Activated naive CD8-positive, alpha-beta T cell (primary cell): ENCODE measurements around the gene TRMT1.
"Not testable (repeated sequence)": the region's sequence is repeated elsewhere in the genome, so short reads cannot be mapped to it uniquely, and the experiment has no call there.

Experiments
- H3K27ac Mint-ChIP-seq: one replicate; pipeline ENCODE4 v1.8.0; 2021; ENCODE audit warnings: mixed read lengths
- H3K27me3 Mint-ChIP-seq: one replicate; pipeline ENCODE4 v1.8.0; 2021; ENCODE audit warnings: mixed read lengths
- H3K36me3 Mint-ChIP-seq: one replicate; pipeline ENCODE4 v1.8.0; 2021; ENCODE audit warnings: mixed read lengths
- H3K4me1 Mint-ChIP-seq: one replicate; pipeline ENCODE4 v1.8.0; 2021; ENCODE audit warnings: low read depth, mixed read lengths
- H3K4me3 Mint-ChIP-seq: one replicate; pipeline ENCODE4 v1.8.0; 2021; ENCODE audit warnings: mild to moderate bottlenecking, mixed read lengths
- H3K9me3 Mint-ChIP-seq: one replicate; pipeline ENCODE4 v1.8.0; 2021; ENCODE audit warnings: low read depth, mixed read lengths

TRMT1 gene

GRCh38 chr19:13153569-13154240 is 37.2 kb upstream of the TRMT1 start:
- peaks cover 8% of the 10 kb centered on the region for H3K36me3 Mint-ChIP-seq
- H3K4me1 Mint-ChIP-seq = peaks cover 37% of the 10 kb centered on the region
- H3K27me3 Mint-ChIP-seq = no peaks in the 10 kb centered on the region
- peak overlapping the region; percentile 98 for H3K4me3 Mint-ChIP-seq
- H3K27ac Mint-ChIP-seq = peak overlapping the region; percentile 99
- H3K9me3 Mint-ChIP-seq = no peaks in the 10 kb centered on the region

DNA sequence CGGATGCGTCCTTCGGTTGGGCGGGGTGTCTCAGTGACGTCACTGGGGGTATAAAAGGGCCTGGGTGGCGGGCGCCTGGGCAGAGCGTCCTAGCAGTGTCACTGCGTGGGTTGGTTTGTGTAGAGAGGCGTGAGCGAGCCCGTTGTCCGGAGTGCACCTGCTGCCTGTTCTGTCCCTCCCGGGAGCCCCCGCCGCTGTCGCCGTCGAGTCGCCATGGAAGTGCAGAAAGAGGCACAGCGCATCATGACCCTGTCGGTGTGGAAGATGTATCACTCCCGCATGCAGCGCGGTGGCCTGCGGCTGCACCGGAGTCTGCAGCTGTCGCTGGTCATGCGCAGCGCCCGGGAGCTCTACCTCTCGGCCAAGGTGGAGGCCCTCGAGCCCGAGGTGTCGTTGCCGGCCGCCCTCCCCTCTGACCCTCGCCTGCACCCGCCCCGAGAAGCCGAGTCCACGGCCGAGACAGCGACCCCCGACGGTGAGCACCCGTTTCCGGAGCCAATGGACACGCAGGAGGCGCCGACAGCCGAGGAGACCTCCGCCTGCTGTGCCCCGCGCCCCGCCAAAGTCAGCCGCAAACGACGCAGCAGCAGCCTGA is 36.5 kb upstream of the TRMT1 start:
- peaks cover 10% of the 10 kb centered on the region for H3K36me3 Mint-ChIP-seq
- H3K4me3 Mint-ChIP-seq = peak overlapping the region; percentile 98
- no peaks in the 10 kb centered on the region for H3K9me3 Mint-ChIP-seq
- H3K27me3 Mint-ChIP-seq = no peaks in the 10 kb centered on the region
- H3K27ac Mint-ChIP-seq = peak overlapping the region; percentile 99
- peaks cover 35% of the 10 kb centered on the region for H3K4me1 Mint-ChIP-seq

GRCh38 chr19:13152356-13152973 is 35.9 kb upstream of the TRMT1 start:
- Mint-ChIP-seq H3K4me3 (peak overlapping the region; percentile 98), H3K4me1 (peaks cover 29% of the 10 kb centered on the region), H3K36me3 (peaks cover 10% of the 10 kb centered on the region), H3K27ac (peak overlapping the region; percentile 99), H3K9me3 (no peaks in the 10 kb centered on the region), H3K27me3 (no peaks in the 10 kb centered on the region)

- H3K4me1 Mint-ChIP-seq = peaks cover 23% of the 10 kb centered on the region
These were observed 35.2 kb upstream of the TRMT1 start for GRCh38 chr19:13151605-13152355.

GRCh38 chr19:13150931-13151604 is 34.5 kb upstream of the TRMT1 start:
- H3K27me3 Mint-ChIP-seq = no peaks in the 10 kb centered on the region
- peak overlapping the region; percentile 98 for H3K4me3 Mint-ChIP-seq
- peaks cover 16% of the 10 kb centered on the region for H3K4me1 Mint-ChIP-seq
- H3K27ac Mint-ChIP-seq = peak overlapping the region; percentile 94
- no peaks in the 10 kb centered on the region for H3K9me3 Mint-ChIP-seq
- peaks cover 10% of the 10 kb centered on the region for H3K36me3 Mint-ChIP-seq

More at GRCh38 chr19:13151605-13152355, 35.2 kb upstream of the TRMT1 start:
- Mint-ChIP-seq H3K9me3 (no peaks in the 10 kb centered on the region), H3K4me3 (peak overlapping the region; percentile 98), H3K36me3 (peaks cover 10% of the 10 kb centered on the region), H3K27ac (peak overlapping the region; percentile 99), H3K27me3 (no peaks in the 10 kb centered on the region)

DNA sequence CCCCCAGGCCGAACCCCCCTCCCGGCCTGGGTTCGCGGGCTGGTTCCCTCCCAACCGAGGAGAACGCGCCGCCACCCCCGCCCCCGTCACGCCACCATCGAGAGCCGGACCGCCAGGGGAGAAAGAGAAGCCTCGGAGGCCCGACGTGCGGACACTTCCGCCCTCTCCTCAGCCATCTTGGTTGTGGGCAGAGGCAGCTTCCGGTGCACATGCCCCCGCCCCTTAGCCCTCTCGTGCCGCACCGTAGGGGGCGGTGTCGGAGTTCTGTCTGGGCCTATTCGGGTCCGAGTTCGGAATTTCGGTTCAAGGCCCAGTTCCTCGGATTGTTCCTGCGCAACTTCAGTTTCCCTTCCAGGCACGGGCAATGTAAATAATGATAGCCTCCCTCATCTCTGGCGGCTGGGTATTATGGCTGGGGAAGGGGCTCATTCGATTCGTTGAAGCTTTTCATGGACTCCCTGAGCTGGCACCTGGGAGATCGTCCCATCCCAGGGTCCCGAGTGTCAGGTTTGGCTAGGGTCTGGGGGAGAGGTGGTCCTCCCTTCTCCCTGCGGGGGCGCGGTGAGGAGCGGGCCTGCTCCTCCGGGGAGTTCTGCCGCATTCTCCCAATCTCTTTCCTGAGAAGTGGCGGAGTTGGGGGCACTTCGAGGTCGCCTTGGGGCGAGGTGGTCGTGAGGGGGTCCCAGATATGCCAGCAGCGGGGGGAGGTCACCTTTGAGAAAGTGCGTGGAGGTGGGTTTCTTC is 33.8 kb upstream of the TRMT1 start, which contains the start of the genes IER2 and STX10:
IER2 (plus strand) TSS at position 225 of the 744 bp plus-strand sequence. CDS start 2,776 bp downstream, outside the sequence.
STX10 (minus strand) TSS at position 189 of the 744 bp plus-strand sequence. CDS start 202 bp downstream, outside the sequence.
- Mint-ChIP-seq H3K4me3 (peak within 1 kb of the TSS; percentile 98), H3K9me3 (no peaks in the 10 kb centered on the region), H3K27me3 (no peaks in the 10 kb centered on the region), H3K4me1 (peaks cover 16% of the 10 kb centered on the region), H3K36me3 (peaks cover 10% of the 10 kb centered on the region), H3K27ac (peak within 1 kb of the TSS; percentile 94)

DNA sequence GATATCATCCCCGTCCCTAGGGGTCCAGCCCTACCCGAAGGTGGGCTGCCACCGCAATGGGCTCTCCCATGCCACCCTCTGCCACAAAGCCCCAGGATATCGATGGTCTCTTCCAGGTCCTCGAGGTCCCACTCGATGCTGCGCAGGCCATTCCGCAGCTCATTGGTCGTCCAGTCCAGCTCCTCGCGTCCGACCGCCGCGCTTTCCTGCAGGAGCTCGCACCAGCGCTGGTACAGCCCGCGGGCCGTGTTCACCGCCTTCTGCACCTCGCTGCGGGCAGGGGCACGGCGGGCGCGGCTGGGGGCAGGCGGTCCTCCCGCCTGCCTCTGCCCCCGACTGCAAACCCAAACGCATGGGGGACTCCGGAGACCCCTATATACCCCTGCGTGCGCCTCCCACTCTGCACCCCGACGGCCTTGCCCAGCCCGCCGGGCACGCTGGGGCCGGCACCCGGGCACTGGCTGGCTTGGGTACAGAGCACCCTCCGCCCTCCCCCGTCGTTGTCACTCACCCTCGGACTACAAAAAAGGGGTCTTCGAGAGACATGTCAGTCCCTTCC is 33.2 kb upstream of the TRMT1 start:
- peak overlapping the region; percentile 94 for H3K27ac Mint-ChIP-seq
- peaks cover 10% of the 10 kb centered on the region for H3K36me3 Mint-ChIP-seq
- no peaks in the 10 kb centered on the region for H3K27me3 Mint-ChIP-seq
- peak overlapping the region; percentile 98 for H3K4me3 Mint-ChIP-seq
- no peaks in the 10 kb centered on the region for H3K9me3 Mint-ChIP-seq
- peaks cover 13% of the 10 kb centered on the region for H3K4me1 Mint-ChIP-seq

DNA sequence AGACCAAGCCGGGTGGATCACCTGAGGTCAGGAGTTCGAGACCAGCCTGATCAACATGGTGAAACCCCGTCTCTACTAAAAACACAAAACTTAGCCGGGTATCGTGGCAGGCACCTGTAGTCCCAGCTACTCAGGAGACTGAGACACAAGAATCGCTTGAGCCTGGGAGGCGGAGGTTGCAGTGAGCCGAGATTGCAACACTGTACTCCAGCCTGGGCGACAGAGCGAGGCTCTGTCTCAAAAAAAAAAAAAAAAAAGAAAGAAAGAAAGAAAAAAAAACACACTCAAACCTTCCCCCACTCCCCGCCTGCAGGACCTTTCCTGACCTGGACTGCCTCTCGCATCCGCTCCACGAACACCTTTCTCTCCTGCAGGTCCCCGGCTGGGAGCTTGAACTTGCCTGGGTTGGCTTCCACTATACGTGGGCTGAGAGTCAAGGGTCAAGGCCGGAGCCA is 32.7 kb upstream of the TRMT1 start:
- H3K27ac Mint-ChIP-seq, H3K27me3 Mint-ChIP-seq, H3K36me3 Mint-ChIP-seq, H3K9me3 Mint-ChIP-seq: not testable (repeated sequence)
- Mint-ChIP-seq H3K4me1 (peaks cover 13% of the 10 kb centered on the region), H3K4me3 (peak overlapping the region; percentile 98)

DNA sequence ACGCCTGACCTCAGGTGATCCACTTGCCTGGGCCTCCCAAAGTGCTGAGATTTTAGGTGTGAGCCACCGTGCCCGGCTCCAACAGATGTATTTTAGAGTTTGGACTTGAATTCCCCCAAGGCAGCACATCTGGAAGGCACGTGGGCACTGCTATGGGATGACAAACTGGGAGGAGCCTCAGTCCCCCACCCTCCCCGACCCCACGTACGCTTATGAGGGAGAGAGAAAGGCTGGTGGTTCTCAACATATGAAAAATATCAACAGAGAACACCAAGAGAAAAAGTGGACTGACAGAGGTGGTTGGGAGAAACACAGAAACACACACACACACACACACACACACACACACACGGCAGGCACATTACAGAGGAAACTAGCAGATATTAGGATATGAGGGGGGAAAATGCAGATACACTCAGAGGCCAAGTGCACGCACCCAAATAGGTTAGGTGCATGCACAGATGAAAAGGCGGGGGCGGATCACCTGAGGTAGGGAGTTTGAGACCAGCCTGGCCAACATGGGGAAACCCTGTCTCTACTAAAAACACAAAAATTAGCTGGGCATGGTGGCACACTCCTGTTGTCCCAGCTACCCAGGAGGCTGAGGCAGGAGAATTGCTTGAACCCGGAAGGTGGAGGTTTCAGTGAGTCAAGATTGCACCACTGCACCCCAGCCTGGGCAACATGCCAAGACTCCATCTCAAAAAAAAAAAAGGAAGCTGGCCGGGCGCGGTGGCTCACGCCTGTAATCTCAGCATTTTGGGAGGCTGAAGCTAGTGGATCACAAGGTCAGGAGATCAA is 30.4 kb upstream of the TRMT1 start:
- H3K4me3 Mint-ChIP-seq = no peak overlapping the region
- peaks cover 3% of the 10 kb centered on the region for H3K36me3 Mint-ChIP-seq

GRCh38 chr19:13139633-13140311 is 23.2 kb upstream of the TRMT1 start:
- H3K4me3 Mint-ChIP-seq = no peak overlapping the region
- no peaks in the 10 kb centered on the region for H3K9me3 Mint-ChIP-seq
- no peaks in the 10 kb centered on the region for H3K27me3 Mint-ChIP-seq
- no peaks in the 10 kb centered on the region for H3K4me1 Mint-ChIP-seq
- peak overlapping the region; percentile 46 for H3K27ac Mint-ChIP-seq
- H3K36me3 Mint-ChIP-seq = no peaks in the 10 kb centered on the region

More for the DNA sequence above, 30.4 kb upstream of the TRMT1 start:
- no peak overlapping the region for H3K27ac Mint-ChIP-seq
- no peaks in the 10 kb centered on the region for H3K27me3 Mint-ChIP-seq
- H3K4me1 Mint-ChIP-seq = peaks cover 13% of the 10 kb centered on the region
- H3K9me3 Mint-ChIP-seq = no peaks in the 10 kb centered on the region

DNA sequence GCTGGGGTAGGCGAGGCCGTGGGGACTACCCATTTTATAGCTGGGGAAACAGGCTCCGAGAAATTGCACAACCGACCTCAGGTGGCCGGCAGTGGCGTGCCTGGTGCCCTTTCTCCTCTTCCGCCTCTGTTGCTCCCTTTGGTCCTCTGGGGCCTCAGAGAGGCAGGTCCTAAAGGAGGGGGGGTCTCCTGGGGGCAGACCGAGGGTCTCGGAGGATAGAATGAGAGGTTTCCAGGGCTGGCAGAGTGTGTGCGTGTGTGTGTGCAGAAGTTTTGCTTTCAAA is 22.3 kb upstream of the TRMT1 start:
- H3K4me3 Mint-ChIP-seq = no peak overlapping the region
- H3K36me3 Mint-ChIP-seq = no peaks in the 10 kb centered on the region
- H3K4me1 Mint-ChIP-seq = peaks cover 1% of the 10 kb centered on the region
- no peak overlapping the region for H3K27ac Mint-ChIP-seq
- H3K9me3 Mint-ChIP-seq = no peaks in the 10 kb centered on the region
- no peaks in the 10 kb centered on the region for H3K27me3 Mint-ChIP-seq

DNA sequence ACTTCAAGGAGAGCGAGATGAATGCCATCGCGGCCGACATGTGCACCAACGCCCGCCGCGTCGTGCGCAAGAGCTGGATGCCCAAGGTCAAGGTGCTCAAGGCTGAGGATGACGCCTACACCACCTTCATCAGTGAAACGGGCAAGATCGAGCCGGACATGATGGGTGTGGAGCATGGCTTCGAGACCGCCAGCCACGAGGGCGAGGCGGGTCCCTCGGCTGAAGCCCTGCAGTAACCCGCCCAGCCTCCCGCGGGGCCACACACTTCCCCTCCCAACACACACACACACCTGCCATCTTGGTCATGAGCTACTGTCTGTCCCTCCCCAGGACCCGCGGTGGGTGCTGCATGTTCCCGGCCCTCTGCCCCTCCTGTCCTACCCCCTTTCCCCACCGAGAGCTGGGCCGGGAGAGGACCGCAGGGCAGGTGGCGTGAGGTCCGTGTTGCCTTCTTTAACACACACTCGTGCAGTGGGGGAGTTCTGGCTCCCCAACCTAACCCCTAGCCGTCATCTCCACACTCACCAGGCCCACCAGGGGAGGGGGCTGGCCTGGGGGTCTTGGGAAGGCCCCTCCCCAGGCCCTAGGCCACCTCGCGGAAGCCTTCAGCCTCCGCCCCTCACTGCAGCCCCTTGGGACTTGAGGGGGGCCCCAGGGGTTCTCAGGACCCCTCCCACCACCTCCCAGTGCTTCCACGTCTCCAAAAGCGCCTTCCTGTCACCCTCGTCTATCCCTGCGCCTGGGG is 21.8 kb upstream of the TRMT1 start:
- H3K4me1 Mint-ChIP-seq = peaks cover 6% of the 10 kb centered on the region
- no peak overlapping the region for H3K4me3 Mint-ChIP-seq
- no peaks in the 10 kb centered on the region for H3K27me3 Mint-ChIP-seq
- H3K9me3 Mint-ChIP-seq = no peaks in the 10 kb centered on the region
- no peaks in the 10 kb centered on the region for H3K36me3 Mint-ChIP-seq
- no peak overlapping the region for H3K27ac Mint-ChIP-seq
